B cell (primary cell): Measurements from ENCODE around the gene DHDH. TPM values are rescaled to one million over a fixed set of nuclear protein-coding genes. Genes with fewer than 3 reads are reported as not detected.

ENCODE experiments used
- ATAC-seq: fragments of 200-7000 bp; cut with Tn5 transposase; one replicate; pipeline ENCODE4 v1.10.0; 2021; ENCODE audit warnings: low read depth, mild to moderate bottlenecking, moderate number of reproducible peaks, moderate library complexity
- CTCF ChIA-PET: fragments of 350-600 bp; sonication (Branson Sonifier 250); formaldehyde crosslinking; loops from one replicate; lab custom pipeline; 2021; ENCODE audit warnings: antibody characterized with exemption, inconsistent platforms; lab: Charles Lee
- POLR2A ChIA-PET: fragments of 350-600 bp; sonication (Branson Sonifier 250); formaldehyde crosslinking; loops from one replicate; lab custom pipeline; 2021; ENCODE audit warnings: antibody characterized with exemption; lab: Charles Lee
- DNase-seq: peaks from one replicate; pipeline ENCODE4 v3.0.0; 2013
- H2AFZ ChIP-seq: 2 replicates; pipeline ENCODE4 v1.6.1; 2012; ENCODE audit warnings: mild to moderate bottlenecking, low read depth, low read length; ENCODE audit not compliant: insufficient read depth, poor library complexity, severe bottlenecking
- H3K27ac ChIP-seq, 2 donors: 1 replicate in 1 of 2; 2 replicates in 1 of 2; pipeline ENCODE4 v1.5.1; 2012 to 2013; ENCODE audit warnings: low read length in 2 of 2, mild to moderate bottlenecking in 2 of 2, moderate library complexity in 1 of 2
- H3K27me3 ChIP-seq, 4 experiments: fragments of 200-600 bp in 1 of 4; sonication (generic) in 1 of 4; replicated peaks in 1 of 4; 1 replicate in 2 of 4; 2 replicates in 2 of 4; pipeline versions ENCODE4 v1.6.1 to v1.7.0; 2013 to 2016; ENCODE audit warnings: low read length in 3 of 4, mild to moderate bottlenecking in 2 of 4, mixed read lengths in 1 of 4, moderate library complexity in 1 of 4; ENCODE audit not compliant: insufficient read depth in 4 of 4, control insufficient read depth in 3 of 4; ENCODE audit errors: control extremely low read depth in 1 of 4
- H3K36me3 ChIP-seq, 2 experiments: replicated peaks in 1 of 2; 1 replicate in 1 of 2; 2 replicates in 1 of 2; pipeline versions ENCODE4 v1.6.1 to v1.7.1; 2013; ENCODE audit warnings: low read length in 1 of 2; ENCODE audit not compliant: insufficient read depth in 2 of 2, control insufficient read depth in 1 of 2; ENCODE audit errors: control extremely low read depth in 1 of 2, extremely low read depth in 1 of 2
- H3K4me1 ChIP-seq, 2 donors: fragments of 200-600 bp in 1 of 2; sonication (generic) in 1 of 2; 1 replicate in 1 of 2; 2 replicates in 1 of 2; pipeline versions ENCODE4 v1.5.1 to v1.6.1; 2013 to 2017; ENCODE audit warnings: low read length in 2 of 2; ENCODE audit not compliant: control insufficient read depth in 2 of 2, insufficient read depth in 2 of 2
- H3K4me2 ChIP-seq: replicated peaks from 2 replicates; pipeline ENCODE3; 2012; ENCODE audit warnings: mild to moderate bottlenecking, low read depth, low read length; ENCODE audit not compliant: poor library complexity, severe bottlenecking
- H3K4me3 ChIP-seq, 5 experiments: fragments of 200-600 bp in 1 of 5; sonication (generic) in 1 of 5; 1 replicate in 3 of 5; 2 replicates in 2 of 5; pipeline versions ENCODE4 v1.5.1 to v1.7.0; 2011 to 2016; ENCODE audit warnings: low read length in 4 of 5, mild to moderate bottlenecking in 4 of 5, low read depth in 2 of 5, control low read depth in 1 of 5, moderate library complexity in 1 of 5; ENCODE audit not compliant: insufficient read depth in 1 of 5; ENCODE audit errors: control extremely low read depth in 1 of 5, extremely low read depth in 1 of 5
- H3K79me2 ChIP-seq: fragments of 200-600 bp; sonication (generic); one replicate; pipeline ENCODE4 v1.6.0; 2016; ENCODE audit warnings: low read length; ENCODE audit not compliant: control insufficient read depth, insufficient read depth
- H3K9ac ChIP-seq: fragments of 200-600 bp; sonication (generic); 2 replicates; pipeline ENCODE4 v1.6.1; 2017; ENCODE audit warnings: mild to moderate bottlenecking, low read length, moderate library complexity
- H3K9me3 ChIP-seq, 3 donors: one replicate each; pipeline versions ENCODE4 v1.6.1 to v1.7.1; 2013; ENCODE audit warnings: low read length in 2 of 3; ENCODE audit not compliant: control insufficient read depth in 2 of 3, insufficient read depth in 1 of 3; ENCODE audit errors: control extremely low read depth in 1 of 3
- H4K20me1 ChIP-seq: 2 replicates; pipeline ENCODE4 v1.6.0; 2012; ENCODE audit warnings: mild to moderate bottlenecking, low read length; ENCODE audit not compliant: insufficient read depth, control insufficient read depth, poor library complexity, severe bottlenecking
- H3K27ac Mint-ChIP-seq: one replicate; pipeline ENCODE4 v1.8.0; 2021; ENCODE audit warnings: mixed read lengths
- H3K27me3 Mint-ChIP-seq: one replicate; pipeline ENCODE4 v1.8.0; 2021; ENCODE audit warnings: mixed read lengths
- H3K4me1 Mint-ChIP-seq: one replicate; pipeline ENCODE4 v1.8.0; 2021; ENCODE audit warnings: mixed read lengths
- H3K4me3 Mint-ChIP-seq: one replicate; pipeline ENCODE4 v1.8.0; 2021; ENCODE audit warnings: mixed read lengths
- H3K9me3 Mint-ChIP-seq: one replicate; pipeline ENCODE4 v1.8.0; 2022; ENCODE audit warnings: mixed read lengths; ENCODE audit not compliant: insufficient read depth
- EZH2 ChIP-seq: IDR thresholded peaks from 2 replicates; pipeline ENCODE4 v1.6.1; 2012; ENCODE audit warnings: borderline replicate concordance, low read depth, mild to moderate bottlenecking, moderate library complexity, low read length; ENCODE audit not compliant: insufficient read depth, poor library complexity, severe bottlenecking
- WGBS: methylation state at CpG from one replicate; pipeline ENCODE4 v1.1.5; 2013; ENCODE audit warnings: missing lambda C conversion rate; ENCODE audit not compliant: insufficient coverage; 5-methylcytosine and 5-hydroxymethylcytosine counted together
- intact Hi-C: fragments of 100-400 bp; cut with micrococcal nuclease; formaldehyde crosslinking; loops from one replicate; pipeline ENCODE4 v1.10.0; 2022
- polyA plus RNA-seq: library from polyadenylated mRNA; depleted of rRNA; stranded (reverse); fragments of >200 nt; gene quantifications from 2 replicates; pipeline ENCODE4 v1.2.3, GENCODE V29; 2012
- total RNA-seq, 2 donors: library from RNA; stranded (reverse); fragments of 120-200 nt in 1 of 2; gene quantifications; 1 replicate in 1 of 2; 2 replicates in 1 of 2; pipeline versions ENCODE4 v1.2.3 to v1.2.4, GENCODE V29; 2013 to 2022
- TF ChIP-seq, protein P1 (sequence below): fragments of 200-600 bp; IDR thresholded peaks from one replicate; pipeline ENCODE4 v1.8.0; 2022; ENCODE audit warnings: antibody characterized with exemption, mild to moderate bottlenecking

Gene DHDH
- total and polyA plus RNA-seq, 2 donors (not counting 1 experiment from before 2014, with no cell fraction given), result 0.64 to 0.82 TPM

DNA sequence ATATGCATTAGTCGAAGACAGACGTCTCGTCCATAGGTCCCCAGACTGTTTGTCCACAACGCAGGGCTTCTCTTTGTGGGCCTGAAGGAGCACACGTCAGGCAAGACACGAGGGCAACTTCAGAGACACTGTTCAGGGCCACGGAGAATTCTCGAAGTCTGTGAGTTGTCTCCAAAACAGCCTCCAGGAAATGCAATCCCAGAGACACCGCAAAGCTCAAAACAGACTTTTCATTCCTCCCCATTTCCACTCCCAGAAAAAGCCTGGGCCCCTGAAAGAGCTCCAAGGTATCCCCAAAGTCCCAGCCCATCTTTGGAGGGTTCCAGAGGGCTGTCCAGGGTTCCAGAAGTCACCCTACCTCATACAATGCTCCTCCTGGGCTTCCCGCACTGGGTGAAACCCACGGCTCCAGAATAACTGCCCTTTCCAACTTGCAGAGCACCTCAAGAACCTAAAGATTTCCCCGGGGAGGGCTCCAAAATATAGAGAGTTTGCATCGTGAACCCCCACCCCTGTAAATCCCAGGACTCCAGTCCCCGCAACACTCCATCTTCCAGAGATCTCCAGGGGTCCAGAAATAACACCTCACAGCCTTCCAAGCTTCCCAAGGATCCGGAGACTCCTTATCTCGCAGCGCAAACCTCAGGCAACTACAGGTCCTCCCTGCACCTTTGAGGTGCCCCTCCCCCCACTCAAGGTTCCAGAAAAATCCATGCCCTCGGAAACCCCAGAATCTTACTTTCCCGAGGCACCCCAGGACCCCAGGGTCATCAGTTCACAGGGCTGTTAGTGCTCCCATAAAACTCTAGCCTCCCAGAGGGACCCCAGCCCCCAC lies 30.9 kb downstream of the DHDH start:
- DNase-seq, result no peak
- peaks cover 68% of the 10 kb centered on the region for H3K4me1 Mint-ChIP-seq

More for the DNA sequence above, 30.9 kb downstream of the DHDH start:
- Histone ChIP-seq H3K36me3 (peaks cover 0 to 32% of the 10 kb centered on the region in 2 experiments), H3K27ac (peak overlapping the region; percentile 50 to 88), H2AFZ (peak overlapping the region; percentile 73), H3K79me2 (peaks cover 26% of the 10 kb centered on the region), H3K9me3 (peaks cover 0 to 2% (median 0%) of the 10 kb centered on the region in 3 donors), H3K27me3 (no peaks in the 10 kb centered on the region), H3K4me2 (peak overlapping the region; percentile 75), H4K20me1 (peaks cover 22% of the 10 kb centered on the region), H3K4me1 (peaks cover 41 to 57% of the 10 kb centered on the region in 2 donors), H3K4me3 (peak overlapping the region; percentile 62 to 90 (median 77)), H3K9ac (peak overlapping the region; percentile 61)
- Mint-ChIP-seq H3K9me3 (no peaks in the 10 kb centered on the region), H3K27me3 (no peaks in the 10 kb centered on the region), H3K4me3 (peak overlapping the region; percentile 100), H3K27ac (peak overlapping the region; percentile 85)
- intact Hi-C loops, result loop anchor here (1.0 to 2.0 kb wide), 6 partner anchors 10 to 318 kb away; partner anchors contain the start of genes BAX, CA11, GYS1 and NUCB1
- WGBS, result 19% methylated on average over 19 of the region's 19 CpGs
- no peak for TF ChIP-seq EZH2
- TF ChIP-seq, protein P1, sequence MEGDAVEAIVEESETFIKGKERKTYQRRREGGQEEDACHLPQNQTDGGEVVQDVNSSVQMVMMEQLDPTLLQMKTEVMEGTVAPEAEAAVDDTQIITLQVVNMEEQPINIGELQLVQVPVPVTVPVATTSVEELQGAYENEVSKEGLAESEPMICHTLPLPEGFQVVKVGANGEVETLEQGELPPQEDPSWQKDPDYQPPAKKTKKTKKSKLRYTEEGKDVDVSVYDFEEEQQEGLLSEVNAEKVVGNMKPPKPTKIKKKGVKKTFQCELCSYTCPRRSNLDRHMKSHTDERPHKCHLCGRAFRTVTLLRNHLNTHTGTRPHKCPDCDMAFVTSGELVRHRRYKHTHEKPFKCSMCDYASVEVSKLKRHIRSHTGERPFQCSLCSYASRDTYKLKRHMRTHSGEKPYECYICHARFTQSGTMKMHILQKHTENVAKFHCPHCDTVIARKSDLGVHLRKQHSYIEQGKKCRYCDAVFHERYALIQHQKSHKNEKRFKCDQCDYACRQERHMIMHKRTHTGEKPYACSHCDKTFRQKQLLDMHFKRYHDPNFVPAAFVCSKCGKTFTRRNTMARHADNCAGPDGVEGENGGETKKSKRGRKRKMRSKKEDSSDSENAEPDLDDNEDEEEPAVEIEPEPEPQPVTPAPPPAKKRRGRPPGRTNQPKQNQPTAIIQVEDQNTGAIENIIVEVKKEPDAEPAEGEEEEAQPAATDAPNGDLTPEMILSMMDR, result no peak
- ChIA-PET POLR2A (interaction anchor here (0.6 to 3.2 kb wide), 13 partner anchors 10 to 600 kb away, joined by 3 to 17 read pairs (median 4); partner anchors contain the start of genes BAX, CA11, GYS1 and PPP1R15A), CTCF (interaction anchor here (0.6 to 4.1 kb wide), 6 partner anchors 10 to 126 kb away, joined by 3 to 17 read pairs (median 4); partner anchors contain the start of genes BAX, GYS1 and RUVBL2)
- no peak for ATAC-seq
